Lower leg skin (tissue), 3 donors: ENCODE results near the gene PSMC2.

Experiments used
- POLR2A ChIP-seq, 2 donors: fragments of 450-650 bp; IDR thresholded peaks; one replicate each; pipeline ENCODE4 v1.6.1; 2016 to 2017; ENCODE audit warnings: antibody characterized with exemption in 2 of 2, mild to moderate bottlenecking in 1 of 2, moderate library complexity in 1 of 2
- TF ChIP-seq, protein P1 (sequence below), 3 donors: fragments of 450-650 bp; IDR thresholded peaks; one replicate each; pipeline ENCODE4 v1.5.1; 2016; ENCODE audit warnings: antibody characterized with exemption in 3 of 3, mild to moderate bottlenecking in 3 of 3, moderate library complexity in 2 of 3

DNA sequence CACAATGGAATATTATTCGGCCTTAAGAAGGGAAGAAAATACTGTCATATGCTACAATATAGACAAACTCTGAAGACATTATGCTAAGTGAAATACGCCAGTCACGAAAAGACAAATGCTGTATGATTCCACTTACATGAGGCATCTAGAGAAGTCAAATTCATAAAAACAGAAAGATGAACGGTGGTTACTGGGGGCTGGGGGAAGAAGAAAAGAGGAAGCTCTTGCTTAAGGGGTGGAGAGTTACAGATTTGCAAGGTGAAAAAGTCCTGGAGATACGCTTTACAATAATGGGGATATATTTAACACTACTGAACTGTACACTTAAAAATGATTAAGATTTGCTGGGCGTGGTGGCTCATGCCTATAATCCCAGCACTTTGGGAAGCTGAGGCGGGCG lies 49.0 kb downstream of the PSMC2 start:
- TF ChIP-seq, protein P1, sequence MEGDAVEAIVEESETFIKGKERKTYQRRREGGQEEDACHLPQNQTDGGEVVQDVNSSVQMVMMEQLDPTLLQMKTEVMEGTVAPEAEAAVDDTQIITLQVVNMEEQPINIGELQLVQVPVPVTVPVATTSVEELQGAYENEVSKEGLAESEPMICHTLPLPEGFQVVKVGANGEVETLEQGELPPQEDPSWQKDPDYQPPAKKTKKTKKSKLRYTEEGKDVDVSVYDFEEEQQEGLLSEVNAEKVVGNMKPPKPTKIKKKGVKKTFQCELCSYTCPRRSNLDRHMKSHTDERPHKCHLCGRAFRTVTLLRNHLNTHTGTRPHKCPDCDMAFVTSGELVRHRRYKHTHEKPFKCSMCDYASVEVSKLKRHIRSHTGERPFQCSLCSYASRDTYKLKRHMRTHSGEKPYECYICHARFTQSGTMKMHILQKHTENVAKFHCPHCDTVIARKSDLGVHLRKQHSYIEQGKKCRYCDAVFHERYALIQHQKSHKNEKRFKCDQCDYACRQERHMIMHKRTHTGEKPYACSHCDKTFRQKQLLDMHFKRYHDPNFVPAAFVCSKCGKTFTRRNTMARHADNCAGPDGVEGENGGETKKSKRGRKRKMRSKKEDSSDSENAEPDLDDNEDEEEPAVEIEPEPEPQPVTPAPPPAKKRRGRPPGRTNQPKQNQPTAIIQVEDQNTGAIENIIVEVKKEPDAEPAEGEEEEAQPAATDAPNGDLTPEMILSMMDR (IDR thresholded peaks at IDR 0.05) = no peak
- no peak for TF ChIP-seq POLR2A (IDR thresholded peaks at IDR 0.05)
